ENCODE data around the gene BMPR1B.

BMPR1B gene

DNA sequence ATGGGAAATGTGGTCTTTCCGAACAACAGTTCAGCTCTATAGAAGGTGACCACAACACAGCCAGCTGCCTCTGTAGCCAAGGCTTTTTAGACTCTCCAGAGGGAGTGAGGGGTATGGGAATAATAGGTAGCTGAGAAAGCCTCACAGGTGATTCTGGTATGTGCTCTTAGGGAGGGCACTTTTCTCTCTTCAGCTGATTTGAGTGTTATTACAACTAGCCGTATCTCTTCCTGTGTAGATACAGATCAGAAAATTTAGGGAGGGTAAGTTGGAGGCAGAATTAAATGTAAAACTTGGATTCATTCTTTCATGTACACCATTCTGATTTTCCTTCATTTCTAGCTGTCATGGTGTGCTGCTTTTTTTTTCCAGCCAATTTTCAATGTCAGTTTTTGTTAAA is 154.9 kb downstream of the BMPR1B start:
- Mint-ChIP-seq H3K36me3 (ENCODE audit: low read depth) (peaks cover 25% of the 10 kb centered on the region), H3K4me1 (peaks cover 13% of the 10 kb centered on the region), H3K27me3 (ENCODE audit: low read depth, poor library complexity) (peaks cover 4% of the 10 kb centered on the region), H3K4me3 (no peak overlapping the region), H3K9me3 (peaks cover 26% of the 10 kb centered on the region), H3K27ac (no peak overlapping the region)
- TF ChIP-seq, protein P1, sequence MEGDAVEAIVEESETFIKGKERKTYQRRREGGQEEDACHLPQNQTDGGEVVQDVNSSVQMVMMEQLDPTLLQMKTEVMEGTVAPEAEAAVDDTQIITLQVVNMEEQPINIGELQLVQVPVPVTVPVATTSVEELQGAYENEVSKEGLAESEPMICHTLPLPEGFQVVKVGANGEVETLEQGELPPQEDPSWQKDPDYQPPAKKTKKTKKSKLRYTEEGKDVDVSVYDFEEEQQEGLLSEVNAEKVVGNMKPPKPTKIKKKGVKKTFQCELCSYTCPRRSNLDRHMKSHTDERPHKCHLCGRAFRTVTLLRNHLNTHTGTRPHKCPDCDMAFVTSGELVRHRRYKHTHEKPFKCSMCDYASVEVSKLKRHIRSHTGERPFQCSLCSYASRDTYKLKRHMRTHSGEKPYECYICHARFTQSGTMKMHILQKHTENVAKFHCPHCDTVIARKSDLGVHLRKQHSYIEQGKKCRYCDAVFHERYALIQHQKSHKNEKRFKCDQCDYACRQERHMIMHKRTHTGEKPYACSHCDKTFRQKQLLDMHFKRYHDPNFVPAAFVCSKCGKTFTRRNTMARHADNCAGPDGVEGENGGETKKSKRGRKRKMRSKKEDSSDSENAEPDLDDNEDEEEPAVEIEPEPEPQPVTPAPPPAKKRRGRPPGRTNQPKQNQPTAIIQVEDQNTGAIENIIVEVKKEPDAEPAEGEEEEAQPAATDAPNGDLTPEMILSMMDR (IDR thresholded peaks at IDR 0.05) = no peak
- DNase-seq = no peak

DNA sequence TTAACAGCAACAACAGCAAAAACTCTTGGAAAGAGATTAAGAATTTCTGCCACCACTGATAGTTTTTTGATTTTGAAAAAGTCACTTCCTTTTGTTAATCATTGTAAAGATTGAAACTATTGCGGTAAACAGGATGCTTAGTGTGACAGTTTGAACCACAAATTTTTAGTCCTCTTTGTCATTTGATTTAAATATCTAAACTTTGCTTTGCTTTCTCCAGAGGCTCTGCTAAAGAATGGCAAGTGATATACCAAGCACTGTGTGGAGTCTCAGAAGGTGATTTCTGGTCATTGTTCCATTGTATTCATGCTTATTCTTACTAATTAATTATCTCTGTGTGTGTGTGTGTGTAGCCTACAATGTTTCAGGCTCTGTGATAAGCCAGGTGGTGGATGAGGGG is 155.6 kb downstream of the BMPR1B start:
- H3K4me3 Mint-ChIP-seq = no peak overlapping the region
- peaks cover 4% of the 10 kb centered on the region for H3K27me3 Mint-ChIP-seq (ENCODE audit: low read depth, poor library complexity)
- peaks cover 30% of the 10 kb centered on the region for H3K9me3 Mint-ChIP-seq
- H3K4me1 Mint-ChIP-seq = peaks cover 13% of the 10 kb centered on the region
- no peak for DNase-seq
- H3K27ac Mint-ChIP-seq = no peak overlapping the region
- TF ChIP-seq, protein P1 (IDR thresholded peaks at IDR 0.05) = no peak
- peaks cover 25% of the 10 kb centered on the region for H3K36me3 Mint-ChIP-seq (ENCODE audit: low read depth)

DNA sequence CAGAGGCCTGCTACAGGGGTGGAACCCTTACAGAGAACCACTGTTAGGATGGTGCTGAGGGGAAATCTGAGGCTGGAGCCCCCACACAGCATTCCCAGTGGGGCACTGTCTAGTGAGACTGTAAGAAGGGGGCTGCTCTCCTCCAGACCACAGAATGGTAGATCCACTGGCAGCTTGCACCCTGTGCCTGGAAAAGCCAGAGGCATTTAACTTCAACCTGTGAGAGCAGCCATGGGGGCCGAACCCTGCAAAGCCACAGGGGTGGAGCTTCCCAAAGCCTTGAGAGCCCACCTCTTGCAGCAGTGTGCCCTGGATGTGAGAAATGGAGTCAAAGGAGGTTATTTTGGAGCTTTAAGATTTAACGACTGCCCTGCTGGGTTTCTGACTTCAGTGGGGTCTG is 159.4 kb downstream of the BMPR1B start:
- no peaks in the 10 kb centered on the region for H3K27me3 Mint-ChIP-seq (ENCODE audit: low read depth, poor library complexity)
- H3K27ac Mint-ChIP-seq = no peak overlapping the region
- H3K4me1 Mint-ChIP-seq = peaks cover 19% of the 10 kb centered on the region
- peaks cover 36% of the 10 kb centered on the region for H3K9me3 Mint-ChIP-seq
- peaks cover 31% of the 10 kb centered on the region for H3K36me3 Mint-ChIP-seq (ENCODE audit: low read depth)
- TF ChIP-seq, protein P1 (IDR thresholded peaks at IDR 0.05) = no peak
- DNase-seq = no peak
- H3K4me3 Mint-ChIP-seq = no peak overlapping the region

DNA sequence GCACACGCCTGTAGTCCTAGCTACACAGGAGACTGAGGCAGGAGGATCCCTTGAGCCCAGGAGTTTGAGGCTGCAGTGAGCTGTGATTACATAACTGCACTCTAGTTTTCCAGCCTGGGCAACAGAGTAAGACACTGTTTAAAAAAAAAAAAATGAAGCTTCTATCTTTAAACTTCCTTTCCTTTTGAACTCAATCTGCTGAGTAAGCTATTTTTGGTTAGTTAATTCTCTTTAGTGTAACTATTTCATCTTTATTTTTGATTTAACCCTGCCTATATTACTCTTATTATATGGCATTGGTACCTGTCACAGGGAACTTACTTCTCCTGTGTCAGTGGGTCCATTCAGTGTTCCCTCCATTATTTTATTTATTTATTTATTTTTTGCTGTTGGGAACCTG is 160.8 kb downstream of the BMPR1B start:
- no peak for DNase-seq
- Mint-ChIP-seq H3K27me3 (ENCODE audit: low read depth, poor library complexity) (no peaks in the 10 kb centered on the region), H3K4me1 (peaks cover 19% of the 10 kb centered on the region), H3K36me3 (ENCODE audit: low read depth) (peaks cover 31% of the 10 kb centered on the region), H3K9me3 (peaks cover 36% of the 10 kb centered on the region), H3K27ac (no peak overlapping the region), H3K4me3 (no peak overlapping the region)
- TF ChIP-seq, protein P1 (IDR thresholded peaks at IDR 0.05) = no peak

DNA sequence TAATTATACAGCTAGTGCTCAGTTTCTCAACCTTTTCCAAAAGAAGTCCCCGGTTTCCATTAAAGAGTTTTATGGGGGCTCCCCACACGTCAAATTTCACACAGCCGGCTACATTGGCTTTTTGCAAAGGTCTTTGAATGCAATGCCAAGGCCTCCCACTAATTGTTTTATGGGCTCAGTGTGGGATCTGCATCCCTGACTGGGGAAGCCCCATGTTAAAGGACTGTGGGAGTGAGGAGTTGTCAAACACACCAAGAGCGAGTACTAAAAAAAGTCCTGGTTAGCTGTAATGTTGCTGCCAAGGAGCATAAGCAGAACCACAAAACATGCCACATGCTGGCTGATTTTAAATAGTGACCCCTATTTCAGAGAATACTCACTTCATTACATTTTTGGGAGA is 162.6 kb downstream of the BMPR1B start:
- no peak overlapping the region for H3K4me3 Mint-ChIP-seq
- peak overlapping the region; percentile 83 for H3K27ac Mint-ChIP-seq
- H3K27me3 Mint-ChIP-seq (ENCODE audit: low read depth, poor library complexity) = no peaks in the 10 kb centered on the region
- peak; percentile 11 for DNase-seq
- H3K36me3 Mint-ChIP-seq (ENCODE audit: low read depth) = peaks cover 18% of the 10 kb centered on the region
- TF ChIP-seq, protein P1 (IDR thresholded peaks at IDR 0.05) = no peak
- H3K4me1 Mint-ChIP-seq = peaks cover 19% of the 10 kb centered on the region
- peaks cover 27% of the 10 kb centered on the region for H3K9me3 Mint-ChIP-seq

DNA sequence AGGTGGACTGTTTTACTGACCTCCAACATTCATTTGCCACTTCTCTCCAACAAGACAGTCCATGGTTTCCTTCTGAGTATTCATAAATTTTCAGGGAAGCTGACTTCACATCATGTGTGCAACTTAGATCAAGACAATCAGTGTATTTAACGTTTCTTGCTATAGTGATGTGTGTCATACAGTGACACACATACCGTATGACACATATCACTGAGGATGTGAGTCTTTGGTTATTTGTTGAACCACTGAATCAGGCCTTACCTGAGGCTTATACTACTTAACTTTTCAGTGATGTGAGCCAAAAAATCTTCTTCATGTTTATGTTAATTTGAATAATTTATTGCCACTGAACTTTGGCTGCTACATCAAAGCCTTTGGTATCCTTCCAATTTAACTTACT is 166.8 kb downstream of the BMPR1B start:
- TF ChIP-seq, protein P1 (IDR thresholded peaks at IDR 0.05) = no peak
- H3K27ac Mint-ChIP-seq = no peak overlapping the region
- peaks cover 6% of the 10 kb centered on the region for H3K36me3 Mint-ChIP-seq (ENCODE audit: low read depth)
- H3K4me3 Mint-ChIP-seq = no peak overlapping the region
- H3K27me3 Mint-ChIP-seq (ENCODE audit: low read depth, poor library complexity) = no peaks in the 10 kb centered on the region
- no peak for DNase-seq
- H3K9me3 Mint-ChIP-seq = peaks cover 5% of the 10 kb centered on the region
- H3K4me1 Mint-ChIP-seq = peaks cover 37% of the 10 kb centered on the region

Data from nephron progenitor cell (in vitro differentiated cells).